ENCODE data around the gene BBS7. TPM values are rescaled to one million over a fixed set of nuclear protein-coding genes. Genes with fewer than 3 reads are reported as not detected.
A peak's percentile ranks its signal among the peaks of the same experiment; 100 is the strongest.

Gene BBS7
- polyA plus RNA-seq (2012; ENCODE audit: missing spikeins): 8.8 TPM

- FAIRE-seq: peak; percentile 99
- DNase-seq (ENCODE audit: insufficient read length): peak; percentile 73
- TF ChIP-seq POLR2AphosphoS5 (IDR thresholded peaks at IDR 0.05; ENCODE audit: low read depth, low read length) (peak; percentile 57; the same call in 1 of the 2 replicates), TAF1 (IDR thresholded peaks at IDR 0.05; ENCODE audit: borderline replicate concordance, low read depth, low read length) (no peak), POLR2A (IDR thresholded peaks at IDR 0.05; ENCODE audit: low read depth, low read length) (peak; percentile 88)
Measured at GRCh38 chr4:121869841-121870822, at the start of gene BBS7. Gene BBS7 (minus strand): TSS chr4:121870474. CDS start chr4:121870313, 161 bp downstream.

GRCh38 chr4:121913667-121914066 lies 43.4 kb upstream of the BBS7 start:
- TF ChIP-seq TAF1 (IDR thresholded peaks at IDR 0.05; ENCODE audit: borderline replicate concordance, low read depth, low read length): no peak
- TF ChIP-seq POLR2AphosphoS5 (IDR thresholded peaks at IDR 0.05; ENCODE audit: low read depth, low read length): no peak
- no peak for TF ChIP-seq POLR2A (IDR thresholded peaks at IDR 0.05; ENCODE audit: low read depth, low read length)
- DNase-seq (ENCODE audit: insufficient read length) (no peak), FAIRE-seq (no peak)

- DNase-seq (ENCODE audit: insufficient read length) (no peak), FAIRE-seq (no peak)
- TF ChIP-seq TAF1 (IDR thresholded peaks at IDR 0.05; ENCODE audit: borderline replicate concordance, low read depth, low read length) (no peak), POLR2AphosphoS5 (IDR thresholded peaks at IDR 0.05; ENCODE audit: low read depth, low read length) (no peak), POLR2A (IDR thresholded peaks at IDR 0.05; ENCODE audit: low read depth, low read length) (no peak)
Measured at GRCh38 chr4:121908346-121908745, 38.1 kb upstream of the BBS7 start.

- DNase-seq (ENCODE audit: insufficient read length): no peak
- peak; percentile 89 for FAIRE-seq
- TF ChIP-seq POLR2A (IDR thresholded peaks at IDR 0.05; ENCODE audit: low read depth, low read length): no peak
- no peak for TF ChIP-seq POLR2AphosphoS5 (IDR thresholded peaks at IDR 0.05; ENCODE audit: low read depth, low read length)
- TF ChIP-seq TAF1 (IDR thresholded peaks at IDR 0.05; ENCODE audit: borderline replicate concordance, low read depth, low read length): no peak
Measured at GRCh38 chr4:121900132-121900983, 30.1 kb upstream of the BBS7 start.

GRCh38 chr4:121898150-121898549 lies 27.9 kb upstream of the BBS7 start:
- DNase-seq (ENCODE audit: insufficient read length) (no peak), FAIRE-seq (no peak)
- TF ChIP-seq TAF1 (IDR thresholded peaks at IDR 0.05; ENCODE audit: borderline replicate concordance, low read depth, low read length): no peak
- no peak for TF ChIP-seq POLR2AphosphoS5 (IDR thresholded peaks at IDR 0.05; ENCODE audit: low read depth, low read length)
- no peak for TF ChIP-seq POLR2A (IDR thresholded peaks at IDR 0.05; ENCODE audit: low read depth, low read length)

- DNase-seq (ENCODE audit: insufficient read length): no peak
- no peak for FAIRE-seq
- TF ChIP-seq POLR2AphosphoS5 (IDR thresholded peaks at IDR 0.05; ENCODE audit: low read depth, low read length): no peak
- TF ChIP-seq TAF1 (IDR thresholded peaks at IDR 0.05; ENCODE audit: borderline replicate concordance, low read depth, low read length): no peak
- no peak for TF ChIP-seq POLR2A (IDR thresholded peaks at IDR 0.05; ENCODE audit: low read depth, low read length)
Measured at GRCh38 chr4:121888134-121888533, 17.9 kb upstream of the BBS7 start.

- no peak for FAIRE-seq
- TF ChIP-seq POLR2A (IDR thresholded peaks at IDR 0.05; ENCODE audit: low read depth, low read length): no peak
- no peak for TF ChIP-seq POLR2AphosphoS5 (IDR thresholded peaks at IDR 0.05; ENCODE audit: low read depth, low read length)
- TF ChIP-seq TAF1 (IDR thresholded peaks at IDR 0.05; ENCODE audit: borderline replicate concordance, low read depth, low read length): no peak
- DNase-seq (ENCODE audit: insufficient read length): no peak
Measured at GRCh38 chr4:121885115-121885514, 14.8 kb upstream of the BBS7 start.

GRCh38 chr4:121881158-121881557 lies 10.9 kb upstream of the BBS7 start:
- TF ChIP-seq TAF1 (IDR thresholded peaks at IDR 0.05; ENCODE audit: borderline replicate concordance, low read depth, low read length) (no peak), POLR2AphosphoS5 (IDR thresholded peaks at IDR 0.05; ENCODE audit: low read depth, low read length) (no peak), POLR2A (IDR thresholded peaks at IDR 0.05; ENCODE audit: low read depth, low read length) (no peak)
- DNase-seq (ENCODE audit: insufficient read length) (no peak), FAIRE-seq (no peak)

GRCh38 chr4:121879135-121879534 lies 8.9 kb upstream of the BBS7 start:
- no peak for FAIRE-seq
- no peak for TF ChIP-seq TAF1 (IDR thresholded peaks at IDR 0.05; ENCODE audit: borderline replicate concordance, low read depth, low read length)
- no peak for TF ChIP-seq POLR2AphosphoS5 (IDR thresholded peaks at IDR 0.05; ENCODE audit: low read depth, low read length)
- no peak for TF ChIP-seq POLR2A (IDR thresholded peaks at IDR 0.05; ENCODE audit: low read depth, low read length)

GRCh38 chr4:121877041-121877773 lies 6.9 kb upstream of the BBS7 start:
- no peak for TF ChIP-seq TAF1 (IDR thresholded peaks at IDR 0.05; ENCODE audit: borderline replicate concordance, low read depth, low read length)
- no peak for TF ChIP-seq POLR2A (IDR thresholded peaks at IDR 0.05; ENCODE audit: low read depth, low read length)
- no peak for TF ChIP-seq POLR2AphosphoS5 (IDR thresholded peaks at IDR 0.05; ENCODE audit: low read depth, low read length)
- no peak for DNase-seq (ENCODE audit: insufficient read length)
- no peak for FAIRE-seq

More at GRCh38 chr4:121879135-121879534, 8.9 kb upstream of the BBS7 start:
- no peak for DNase-seq (ENCODE audit: insufficient read length)
